ENCODE results near the gene CCDC59.
"Not testable (repeated sequence)": the region's sequence is repeated elsewhere in the genome, so short reads cannot be mapped to it uniquely, and the experiment has no call there.

The CCDC59 gene, protein sequence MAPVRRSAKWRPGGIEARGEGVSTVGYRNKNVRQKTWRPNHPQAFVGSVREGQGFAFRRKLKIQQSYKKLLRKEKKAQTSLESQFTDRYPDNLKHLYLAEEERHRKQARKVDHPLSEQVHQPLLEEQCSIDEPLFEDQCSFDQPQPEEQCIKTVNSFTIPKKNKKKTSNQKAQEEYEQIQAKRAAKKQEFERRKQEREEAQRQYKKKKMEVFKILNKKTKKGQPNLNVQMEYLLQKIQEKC

DNA sequence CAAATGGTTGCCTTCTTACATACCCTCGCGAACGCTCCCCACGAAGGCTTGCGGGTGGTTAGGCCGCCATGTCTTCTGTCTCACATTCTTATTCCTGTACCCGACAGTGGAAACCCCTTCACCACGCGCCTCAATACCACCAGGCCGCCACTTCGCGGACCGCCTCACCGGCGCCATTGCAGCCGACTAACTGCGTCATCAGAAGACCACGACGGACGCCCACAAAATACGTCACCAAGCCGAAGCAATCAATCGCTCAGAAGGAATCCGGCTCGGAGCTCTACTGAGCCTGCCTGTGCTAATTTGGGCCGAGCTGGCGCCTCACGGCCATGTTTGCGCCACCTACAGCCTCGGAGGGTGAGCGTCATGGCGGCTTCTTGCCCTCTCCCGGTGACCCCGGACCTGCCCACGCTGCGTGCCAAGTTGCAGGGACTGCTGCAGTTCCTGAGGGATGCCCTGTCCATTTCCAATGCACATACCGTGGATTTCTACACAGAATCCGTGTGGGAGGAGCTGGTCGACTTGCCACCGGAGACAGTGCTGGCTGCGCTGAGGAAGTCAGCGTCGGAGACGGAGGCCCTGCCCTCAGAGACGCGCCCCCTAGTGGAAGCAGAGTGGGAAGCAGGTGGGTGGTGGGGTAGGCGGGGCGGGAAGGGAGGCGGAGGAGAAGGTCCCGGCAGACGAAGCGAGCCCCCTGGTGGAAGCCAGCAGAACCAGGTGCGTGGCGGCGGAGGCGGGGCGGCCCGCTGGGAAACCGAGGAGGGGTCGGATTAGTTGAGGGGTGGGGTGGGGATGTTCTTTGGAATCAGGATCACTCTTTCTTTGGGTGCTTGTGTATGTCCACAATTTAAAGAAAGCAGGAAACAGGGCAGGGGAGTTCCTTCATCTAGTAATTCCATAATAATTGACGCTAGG lies at the start of gene CCDC59, which contains the start of gene METTL25:
TSS of gene CCDC59 (minus strand) at position 188 of the 915 bp plus-strand sequence. CDS start at position 177, 11 bp downstream.
TSS of gene METTL25 (plus strand) at position 330 of the 915 bp plus-strand sequence. CDS start at position 367, 37 bp downstream.
- in situ Hi-C loops (cut with MboI; ENCODE audit: low sequenced_read_pairs), result no loop called here

DNA sequence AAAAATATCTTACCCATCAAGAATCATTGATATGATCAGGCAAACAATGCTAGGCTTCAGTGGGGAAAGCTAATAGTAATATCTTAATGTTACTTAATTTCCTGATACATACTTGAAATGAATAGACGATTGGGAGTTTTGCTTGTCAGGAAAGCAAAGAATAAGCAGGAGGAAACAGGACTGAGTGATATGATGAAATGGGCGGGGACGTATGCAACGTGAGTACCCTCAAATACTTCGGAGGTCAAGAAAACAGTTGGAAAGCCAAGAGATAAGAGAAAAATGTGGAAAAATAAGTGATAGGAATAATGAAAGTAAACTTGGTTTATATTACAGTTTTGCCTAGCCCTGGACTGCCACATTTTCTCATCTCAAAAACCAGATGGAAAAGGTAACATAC lies 49.3 kb upstream of the CCDC59 start:
- in situ Hi-C loops (cut with MboI; ENCODE audit: low sequenced_read_pairs), result no loop called here

- in situ Hi-C loops (cut with MboI; ENCODE audit: low sequenced_read_pairs), result no loop called here
Observed at GRCh38 chr12:82406651-82407050, 48.5 kb upstream of the CCDC59 start.

GRCh38 chr12:82400819-82401218 lies 42.6 kb upstream of the CCDC59 start:
- in situ Hi-C loops (cut with MboI; ENCODE audit: low sequenced_read_pairs), result no loop called here

DNA sequence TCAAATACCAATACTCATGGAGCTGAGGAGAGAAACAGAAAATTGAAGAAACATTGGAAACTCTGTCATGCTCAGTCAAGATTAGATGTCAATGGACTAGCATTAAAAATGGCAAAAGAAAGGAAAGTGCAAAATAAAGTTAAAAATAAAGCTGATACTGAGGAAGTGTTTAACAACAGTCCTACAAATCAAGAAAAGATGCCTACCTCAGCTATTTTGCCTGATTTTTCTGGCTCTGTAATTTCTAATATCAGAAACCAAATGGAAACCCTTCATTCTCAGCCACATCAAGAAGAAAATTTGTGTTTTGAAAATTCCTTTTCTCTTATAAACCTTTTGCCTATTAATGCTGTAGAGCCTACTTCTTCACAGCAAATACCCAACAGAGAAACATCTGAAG lies 40.7 kb upstream of the CCDC59 start:
- in situ Hi-C loops (cut with MboI; ENCODE audit: low sequenced_read_pairs), result no loop called here

DNA sequence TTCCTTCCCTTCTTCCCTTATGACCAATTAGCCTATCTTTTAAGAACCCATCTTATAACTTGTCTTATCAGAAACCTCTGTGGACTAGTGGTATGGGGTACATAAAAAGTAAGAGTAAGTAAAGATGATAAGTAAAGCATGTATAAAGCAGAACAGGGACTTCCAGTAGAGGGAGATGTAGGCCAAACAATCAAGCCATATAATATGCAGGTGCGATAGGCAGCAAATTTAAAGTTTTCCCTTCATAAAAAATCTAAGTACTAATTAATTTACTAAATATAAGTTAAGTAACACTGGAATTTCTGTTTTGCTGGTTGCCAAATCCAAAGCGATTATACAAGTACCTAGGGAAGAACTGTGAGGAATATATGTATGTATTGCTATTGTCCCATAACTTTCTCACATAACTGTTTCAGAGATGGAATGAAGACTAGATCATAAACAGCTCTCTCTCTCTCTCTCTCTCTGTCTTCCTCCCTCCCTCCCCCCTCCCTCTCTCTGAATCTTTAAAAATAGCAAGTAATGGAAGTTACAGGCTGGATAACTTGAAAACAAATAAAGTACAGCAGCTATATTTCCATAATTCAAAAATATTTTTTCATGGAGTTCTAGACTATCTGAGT lies 25.9 kb upstream of the CCDC59 start:
- in situ Hi-C loops (cut with MboI; ENCODE audit: low sequenced_read_pairs), result no loop called here

- in situ Hi-C loops (cut with MboI; ENCODE audit: low sequenced_read_pairs), result no loop called here
Observed at GRCh38 chr12:82378997-82379396, 20.8 kb upstream of the CCDC59 start.

DNA sequence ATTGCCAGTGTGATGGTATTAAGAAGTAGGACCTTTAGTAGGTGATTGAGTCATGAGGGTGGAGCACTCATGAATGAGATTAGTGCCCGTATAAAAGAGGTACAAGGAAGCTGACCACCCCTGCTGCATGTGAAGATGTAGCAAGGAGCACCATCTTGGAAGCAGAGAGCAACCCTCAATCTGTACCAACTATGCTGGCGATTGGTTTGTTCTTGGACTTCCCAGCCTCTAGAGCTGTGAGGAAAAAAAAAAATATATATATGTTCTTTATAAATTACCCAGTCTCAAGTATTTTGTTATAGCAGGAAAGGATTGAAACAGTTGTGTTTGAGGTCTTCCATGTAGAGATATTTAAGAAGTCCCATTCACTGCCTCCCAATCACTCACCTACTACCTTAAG lies 17.0 kb upstream of the CCDC59 start:
- in situ Hi-C loops (cut with MboI; ENCODE audit: low sequenced_read_pairs), result no loop called here

DNA sequence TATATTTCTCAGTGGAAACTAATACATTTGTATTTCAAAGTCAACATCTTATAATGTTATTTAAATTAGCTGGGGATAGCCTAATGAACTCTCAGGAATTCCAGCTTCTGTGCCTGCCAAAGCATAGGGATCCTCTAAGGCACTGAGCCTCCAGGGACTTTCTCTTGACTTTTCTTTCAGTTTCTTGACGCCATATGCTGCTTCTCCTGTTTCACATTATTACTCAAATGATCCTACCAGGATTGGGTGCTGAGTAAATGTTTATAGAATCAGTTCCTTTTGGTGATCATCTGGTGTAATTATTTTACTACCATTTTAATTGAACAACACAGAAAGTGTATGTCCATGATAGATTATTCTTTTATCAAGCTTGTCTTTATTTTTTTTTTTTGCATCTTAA lies 8.0 kb upstream of the CCDC59 start:
- in situ Hi-C loops (cut with MboI; ENCODE audit: low sequenced_read_pairs), result no loop called here

GRCh38 chr12:82363990-82364389 lies 5.8 kb upstream of the CCDC59 start:
- in situ Hi-C loops (cut with MboI; ENCODE audit: low sequenced_read_pairs), result no loop called here

DNA sequence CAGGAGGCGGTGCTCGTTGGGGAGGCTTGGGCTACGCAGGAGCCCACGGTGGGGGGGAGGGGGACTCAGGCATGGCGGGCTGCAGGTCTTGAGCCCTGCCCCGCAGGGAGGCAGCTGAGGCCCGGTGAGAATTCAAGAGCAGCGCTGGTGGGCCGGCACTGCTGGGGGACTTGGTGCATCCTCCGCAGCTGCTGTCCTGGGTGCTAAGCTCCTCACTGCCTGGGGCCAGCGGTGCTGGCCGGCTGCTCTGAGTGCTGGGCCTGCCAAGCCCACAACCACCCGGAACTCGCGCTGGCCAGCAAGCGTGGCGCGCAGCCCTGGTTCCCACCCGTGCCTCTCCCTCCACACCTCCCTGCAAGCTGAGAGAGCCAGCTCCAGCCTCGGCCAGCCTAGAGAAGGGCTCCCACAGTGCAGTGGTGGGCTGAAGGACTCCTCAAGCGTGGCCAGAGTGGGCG lies 3.3 kb upstream of the CCDC59 start:
- in situ Hi-C loops (cut with MboI; ENCODE audit: low sequenced_read_pairs), result no loop called here

GRCh38 chr12:82360834-82361233 lies 2.6 kb upstream of the CCDC59 start:
- in situ Hi-C loops (cut with MboI; ENCODE audit: low sequenced_read_pairs), result not testable (repeated sequence)

DNA sequence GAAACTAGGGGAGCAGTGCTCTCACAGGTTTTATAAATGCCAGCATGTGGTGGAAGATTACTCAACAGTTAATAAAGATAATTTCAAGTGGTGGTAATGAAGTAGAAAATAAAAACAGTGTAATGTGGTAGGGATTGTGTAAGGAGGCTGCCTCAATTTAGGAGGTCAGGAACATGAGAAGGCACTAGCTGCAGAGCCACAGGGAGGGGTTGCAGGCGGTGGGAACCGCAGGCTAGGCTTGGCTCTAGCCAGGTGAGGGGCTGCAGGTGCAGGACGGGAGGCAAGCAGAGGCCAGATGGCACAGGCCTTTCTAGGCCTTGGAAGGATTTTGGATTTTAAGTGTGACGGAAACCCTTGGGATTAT lies 910 bp upstream of the CCDC59 start:
- in situ Hi-C loops (cut with MboI; ENCODE audit: low sequenced_read_pairs), result no loop called here

DNA sequence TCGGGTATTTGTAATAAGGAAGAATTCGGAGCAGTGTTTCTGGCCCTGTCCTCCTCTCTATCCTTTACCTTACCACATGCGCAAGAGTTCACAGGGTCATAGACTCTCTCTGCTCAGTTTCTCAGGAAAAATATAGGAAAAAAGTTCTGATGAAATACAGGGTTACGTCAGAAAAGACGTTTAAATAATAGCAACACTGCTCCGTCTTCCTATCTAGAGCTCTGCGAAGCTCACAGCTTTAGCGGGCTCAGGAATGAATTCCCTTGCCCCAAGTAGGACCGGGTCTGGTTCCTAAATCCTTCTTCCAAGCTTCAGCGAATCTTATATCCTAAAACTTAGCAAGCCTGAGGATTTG lies 365 bp downstream of the CCDC59 start:
- in situ Hi-C loops (cut with MboI; ENCODE audit: low sequenced_read_pairs), result no loop called here

DNA sequence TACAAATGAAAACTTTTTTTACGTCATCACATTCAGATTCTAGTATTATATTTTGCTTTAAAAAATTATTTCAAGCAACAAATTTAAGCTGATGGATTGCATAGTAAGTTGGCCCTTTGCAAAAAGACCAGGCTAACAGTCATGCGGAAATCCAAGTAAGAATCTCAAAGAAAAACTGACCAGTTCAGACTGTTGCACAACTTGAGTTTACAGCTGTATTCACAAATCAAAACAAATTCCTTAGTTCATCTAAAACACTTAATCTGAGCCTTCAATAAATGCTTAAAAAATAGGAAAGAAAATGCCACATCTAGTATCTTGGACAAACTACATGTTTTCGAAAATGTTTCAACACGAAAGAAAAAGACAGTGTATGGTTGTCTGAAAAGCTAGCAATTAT lies 847 bp downstream of the CCDC59 start:
- in situ Hi-C loops (cut with MboI; ENCODE audit: low sequenced_read_pairs), result no loop called here

- in situ Hi-C loops (cut with MboI; ENCODE audit: low sequenced_read_pairs), result no loop called here
Observed at GRCh38 chr12:82351390-82351789, 6.8 kb downstream of the CCDC59 start.

- in situ Hi-C loops (cut with MboI; ENCODE audit: low sequenced_read_pairs), result no loop called here
Observed at GRCh38 chr12:82350161-82350560, 8.0 kb downstream of the CCDC59 start.

DNA sequence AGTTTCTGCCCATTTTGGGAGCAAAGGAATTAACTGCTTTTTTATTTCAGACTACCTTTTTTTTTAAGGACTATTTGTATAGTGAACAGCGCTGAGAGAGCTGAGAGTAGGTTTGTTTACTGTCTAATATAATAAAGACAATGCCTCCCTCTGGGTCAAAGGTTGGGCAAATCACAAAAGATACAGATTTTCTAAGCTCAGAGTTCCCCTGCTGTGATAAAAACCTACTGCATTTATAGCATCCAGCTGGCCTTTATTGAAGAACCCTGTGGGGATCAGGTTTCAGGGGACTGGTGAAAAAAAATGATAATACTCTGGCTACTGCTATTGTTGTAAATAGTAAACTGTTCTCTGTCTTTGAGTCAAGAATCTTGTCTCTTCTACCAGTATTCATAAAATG lies 28.7 kb downstream of the CCDC59 start:
- in situ Hi-C loops (cut with MboI; ENCODE audit: low sequenced_read_pairs), result no loop called here

- in situ Hi-C loops (cut with MboI; ENCODE audit: low sequenced_read_pairs), result no loop called here
Observed at GRCh38 chr12:82327861-82328260, 30.3 kb downstream of the CCDC59 start.

DNA sequence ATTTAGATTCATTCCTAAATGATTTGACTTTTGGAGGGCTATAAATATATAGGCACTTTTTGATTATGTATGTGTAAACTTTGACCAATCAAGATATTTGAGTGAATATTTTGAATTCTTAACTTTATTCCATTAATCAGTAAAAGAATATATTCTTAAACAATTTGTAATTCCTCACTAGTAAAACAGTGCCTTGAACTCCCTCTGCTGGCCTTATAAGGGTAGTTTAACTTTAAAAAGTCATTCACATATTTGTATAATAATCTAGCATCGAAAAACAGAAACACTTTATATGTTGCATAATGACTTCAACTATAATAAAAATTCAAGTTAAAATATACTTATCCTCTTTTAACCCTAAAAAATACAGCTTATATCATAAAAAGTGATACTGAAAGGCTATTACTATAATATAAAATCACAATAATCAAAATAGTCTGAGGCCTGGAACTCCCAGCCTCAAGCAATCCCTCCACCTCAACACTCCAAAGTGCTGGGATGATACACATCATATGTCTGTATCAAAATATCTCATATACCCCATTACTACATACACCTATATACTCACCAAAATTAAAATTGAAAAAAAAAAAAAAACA lies 31.2 kb downstream of the CCDC59 start:
- in situ Hi-C loops (cut with MboI; ENCODE audit: low sequenced_read_pairs), result no loop called here

All from HL-60/S4 (cell line).